Uterus (tissue), 2 donors: Measurements from ENCODE around the gene FUCA1.

Experiments
- POLR2A ChIP-seq, 2 donors: fragments of 450-650 bp; IDR thresholded peaks; one replicate each; pipeline ENCODE4 v1.6.1; 2016; ENCODE audit warnings: antibody characterized with exemption in 2 of 2, mild to moderate bottlenecking in 1 of 2, moderate library complexity in 1 of 2
- TF ChIP-seq, protein P1 (sequence below), 4 experiments: fragments of 200-600 bp in 2 of 4; fragments of 450-650 bp in 2 of 4; sonication (generic) in 2 of 4; IDR thresholded peaks; one replicate each; pipeline ENCODE4 v1.5.1; 2016 to 2019; ENCODE audit warnings: antibody characterized with exemption in 4 of 4, mild to moderate bottlenecking in 2 of 4, moderate library complexity in 1 of 4

DNA sequence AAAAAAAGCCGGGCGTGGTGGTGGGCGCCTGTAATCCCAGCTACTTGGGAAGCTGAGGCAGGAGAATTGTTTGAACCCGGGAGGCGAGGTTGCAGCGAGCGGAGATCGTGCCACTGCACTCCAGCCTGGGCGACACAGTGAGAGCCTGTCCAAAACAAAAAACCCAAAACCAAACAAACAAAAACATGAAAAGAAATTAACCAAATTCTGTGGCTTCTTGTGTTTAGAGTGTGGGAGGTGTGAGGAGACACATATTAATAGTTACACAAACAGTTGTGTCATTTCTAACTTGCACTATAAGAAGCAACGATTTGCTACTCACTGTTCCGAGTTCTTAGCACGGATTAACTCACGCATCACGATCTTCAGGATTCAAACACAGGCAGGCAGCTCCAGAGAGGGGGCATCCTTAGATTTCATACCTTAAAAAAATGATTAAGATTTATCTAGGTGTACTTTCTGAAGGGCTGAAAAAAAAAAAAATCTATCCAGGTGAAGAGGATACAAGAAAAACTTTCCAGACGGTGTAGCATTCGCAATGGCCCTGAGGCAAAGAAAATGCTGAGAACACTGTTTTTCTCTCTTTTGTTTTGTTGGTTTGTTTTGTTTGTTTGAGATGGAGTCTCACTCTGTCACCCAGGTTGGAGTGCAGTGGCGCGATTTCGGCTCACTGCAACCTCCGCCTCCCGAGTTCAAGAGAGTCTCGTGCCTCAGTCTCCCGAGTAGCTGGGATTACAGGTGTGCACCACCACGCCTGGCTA is 42.1 kb downstream of the FUCA1 start:
- TF ChIP-seq, protein P1, sequence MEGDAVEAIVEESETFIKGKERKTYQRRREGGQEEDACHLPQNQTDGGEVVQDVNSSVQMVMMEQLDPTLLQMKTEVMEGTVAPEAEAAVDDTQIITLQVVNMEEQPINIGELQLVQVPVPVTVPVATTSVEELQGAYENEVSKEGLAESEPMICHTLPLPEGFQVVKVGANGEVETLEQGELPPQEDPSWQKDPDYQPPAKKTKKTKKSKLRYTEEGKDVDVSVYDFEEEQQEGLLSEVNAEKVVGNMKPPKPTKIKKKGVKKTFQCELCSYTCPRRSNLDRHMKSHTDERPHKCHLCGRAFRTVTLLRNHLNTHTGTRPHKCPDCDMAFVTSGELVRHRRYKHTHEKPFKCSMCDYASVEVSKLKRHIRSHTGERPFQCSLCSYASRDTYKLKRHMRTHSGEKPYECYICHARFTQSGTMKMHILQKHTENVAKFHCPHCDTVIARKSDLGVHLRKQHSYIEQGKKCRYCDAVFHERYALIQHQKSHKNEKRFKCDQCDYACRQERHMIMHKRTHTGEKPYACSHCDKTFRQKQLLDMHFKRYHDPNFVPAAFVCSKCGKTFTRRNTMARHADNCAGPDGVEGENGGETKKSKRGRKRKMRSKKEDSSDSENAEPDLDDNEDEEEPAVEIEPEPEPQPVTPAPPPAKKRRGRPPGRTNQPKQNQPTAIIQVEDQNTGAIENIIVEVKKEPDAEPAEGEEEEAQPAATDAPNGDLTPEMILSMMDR (IDR thresholded peaks at IDR 0.05), result no peak
- no peak for TF ChIP-seq POLR2A (IDR thresholded peaks at IDR 0.05)
